ENCODE results near the gene PRCD.
A peak's percentile ranks its signal among the peaks of the same experiment; 100 is the strongest.

PRCD gene

GRCh38 chr17:76544546-76545365, 4.9 kb downstream of the PRCD start:
- DNase-seq, result no peak
- TF ChIP-seq POLR2A (IDR thresholded peaks at IDR 0.05; ENCODE audit: low read length), result no peak
- TF ChIP-seq GATA1 (IDR thresholded peaks at IDR 0.05; ENCODE audit: low read depth, low read length), result no peak

GRCh38 chr17:76545918-76546555, 6.2 kb downstream of the PRCD start:
- no peak for DNase-seq

GRCh38 chr17:76546556-76547182, 6.8 kb downstream of the PRCD start:
- no peak for TF ChIP-seq GATA1 (IDR thresholded peaks at IDR 0.05; ENCODE audit: low read depth, low read length)
- no peak for TF ChIP-seq POLR2A (IDR thresholded peaks at IDR 0.05; ENCODE audit: low read length)
- DNase-seq, result no peak

More at GRCh38 chr17:76545918-76546555, 6.2 kb downstream of the PRCD start:
- TF ChIP-seq GATA1 (IDR thresholded peaks at IDR 0.05; ENCODE audit: low read depth, low read length) (no peak), POLR2A (IDR thresholded peaks at IDR 0.05; ENCODE audit: low read length) (no peak)

- peak; percentile 57 to 65 for DNase-seq
Measured at GRCh38 chr17:76547183-76547641, 7.4 kb downstream of the PRCD start.

GRCh38 chr17:76547642-76548202, 7.9 kb downstream of the PRCD start:
- no peak for TF ChIP-seq GATA1 (IDR thresholded peaks at IDR 0.05; ENCODE audit: low read depth, low read length)
- no peak for TF ChIP-seq POLR2A (IDR thresholded peaks at IDR 0.05; ENCODE audit: low read length)
- no peak for DNase-seq

More at GRCh38 chr17:76547183-76547641, 7.4 kb downstream of the PRCD start:
- TF ChIP-seq POLR2A (IDR thresholded peaks at IDR 0.05; ENCODE audit: low read length) (no peak), GATA1 (IDR thresholded peaks at IDR 0.05; ENCODE audit: low read depth, low read length) (no peak)

GRCh38 chr17:76548378-76549214, 8.8 kb downstream of the PRCD start:
- no peak for DNase-seq
- TF ChIP-seq POLR2A (IDR thresholded peaks at IDR 0.05; ENCODE audit: low read length) (no peak), GATA1 (IDR thresholded peaks at IDR 0.05; ENCODE audit: low read depth, low read length) (no peak)

GRCh38 chr17:76549215-76549518, 9.3 kb downstream of the PRCD start:
- no peak for DNase-seq
- TF ChIP-seq GATA1 (IDR thresholded peaks at IDR 0.05; ENCODE audit: low read depth, low read length), result no peak
- TF ChIP-seq POLR2A (IDR thresholded peaks at IDR 0.05; ENCODE audit: low read length), result no peak

- TF ChIP-seq GATA1 (IDR thresholded peaks at IDR 0.05; ENCODE audit: low read depth, low read length) (no peak), POLR2A (IDR thresholded peaks at IDR 0.05; ENCODE audit: low read length) (no peak)
- no peak for DNase-seq
Measured at GRCh38 chr17:76549539-76549938, 9.7 kb downstream of the PRCD start.

GRCh38 chr17:76550712-76551615, 11.1 kb downstream of the PRCD start:
- no peak for DNase-seq
- TF ChIP-seq GATA1 (IDR thresholded peaks at IDR 0.05; ENCODE audit: low read depth, low read length) (no peak), POLR2A (IDR thresholded peaks at IDR 0.05; ENCODE audit: low read length) (no peak)

- DNase-seq, result no peak
Measured at GRCh38 chr17:76551685-76552084, 11.8 kb downstream of the PRCD start.

GRCh38 chr17:76553178-76553908, 13.5 kb downstream of the PRCD start:
- no peak for DNase-seq
- no peak for TF ChIP-seq POLR2A (IDR thresholded peaks at IDR 0.05; ENCODE audit: low read length)
- TF ChIP-seq GATA1 (IDR thresholded peaks at IDR 0.05; ENCODE audit: low read depth, low read length), result no peak

More at GRCh38 chr17:76551685-76552084, 11.8 kb downstream of the PRCD start:
- TF ChIP-seq GATA1 (IDR thresholded peaks at IDR 0.05; ENCODE audit: low read depth, low read length) (no peak), POLR2A (IDR thresholded peaks at IDR 0.05; ENCODE audit: low read length) (no peak)

GRCh38 chr17:76554131-76554530, 14.3 kb downstream of the PRCD start:
- no peak for DNase-seq
- no peak for TF ChIP-seq POLR2A (IDR thresholded peaks at IDR 0.05; ENCODE audit: low read length)
- TF ChIP-seq GATA1 (IDR thresholded peaks at IDR 0.05; ENCODE audit: low read depth, low read length), result no peak

Data from erythroblast (primary cell).